Stimulated activated CD4-positive, alpha-beta T cell treated with anti-CD3 and anti-CD28 coated beads, TNF-alpha, amount 100 ng/mL, for 4 hours (primary cell): ENCODE measurements around the gene SPI1.
"Not testable (repeated sequence)": the region's sequence is repeated elsewhere in the genome, so short reads cannot be mapped to it uniquely, and the experiment has no call there.

Experiments
- DNase-seq, 3 experiments: peaks; one replicate each; pipeline ENCODE4 v3.0.0-alpha.2; 2020; ENCODE audit warnings: low read depth in 3 of 3

SPI1 gene

GRCh38 chr11:47326198-47326597, 52.1 kb downstream of the SPI1 start:
- DNase-seq, result no peak

- no peak for DNase-seq
Observed at GRCh38 chr11:47325271-47326041, 52.9 kb downstream of the SPI1 start.

DNA sequence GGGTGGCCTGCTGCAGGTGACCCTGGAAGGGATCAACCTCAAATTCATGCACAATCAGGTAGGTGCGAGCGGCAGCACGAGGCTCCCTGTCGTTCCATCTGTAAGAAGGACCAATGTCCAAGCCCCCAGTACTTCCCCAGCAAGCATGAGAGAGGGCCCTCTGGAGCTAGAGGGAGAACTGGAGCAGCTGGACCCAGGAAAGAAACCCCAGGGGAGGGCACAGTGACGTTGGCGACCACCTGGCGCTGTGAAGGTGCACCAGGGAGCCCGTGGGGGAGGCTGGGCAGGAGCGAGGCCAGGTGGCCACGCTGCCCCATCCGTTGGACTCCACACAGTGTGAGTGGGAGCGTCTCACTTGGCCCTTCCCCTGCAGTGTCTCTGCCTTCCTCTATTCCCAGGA, 53.8 kb downstream of the SPI1 start:
- DNase-seq, result no peak

DNA sequence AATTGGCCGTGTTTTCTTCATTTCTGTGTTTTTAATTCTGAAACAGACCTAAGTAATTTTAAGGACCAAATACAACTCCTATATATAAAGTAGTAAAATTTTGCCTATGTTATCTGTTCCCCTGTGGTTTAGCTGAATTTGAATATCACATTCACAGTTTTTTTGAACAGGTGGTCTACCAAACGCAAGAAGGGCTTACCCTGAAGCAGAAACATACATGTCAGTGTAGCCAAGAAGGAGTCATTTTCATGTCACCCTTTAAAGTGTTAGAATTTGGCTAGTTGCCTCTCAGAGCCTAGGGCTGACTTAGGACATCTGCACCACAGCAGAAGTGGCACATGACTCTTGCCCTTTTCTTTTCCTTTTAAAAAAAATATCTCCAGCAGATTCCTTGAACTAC, 60.2 kb downstream of the SPI1 start:
- DNase-seq, result no peak

GRCh38 chr11:47317064-47317828, 61.1 kb downstream of the SPI1 start:
- DNase-seq, result no peak

DNA sequence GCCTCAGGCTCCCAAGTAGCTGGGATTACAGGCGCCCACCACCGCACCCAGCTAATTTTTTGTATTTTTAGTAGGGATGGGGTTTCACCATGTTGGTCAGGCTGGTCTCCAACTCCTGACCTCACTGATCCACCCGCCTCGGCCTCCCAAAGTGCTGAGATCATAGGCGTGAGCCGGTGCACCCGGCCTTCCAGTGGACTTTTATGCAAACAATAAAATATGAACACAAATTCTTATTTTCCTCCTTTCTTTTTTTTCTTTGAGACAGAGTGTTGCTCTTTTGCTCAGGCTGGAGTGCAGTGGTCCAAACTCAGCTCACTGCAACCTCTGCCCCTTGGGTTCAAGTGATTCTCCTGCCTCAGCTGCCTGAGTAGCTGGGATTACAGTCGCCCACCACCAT, 61.8 kb downstream of the SPI1 start:
- not testable (repeated sequence) for DNase-seq

DNA sequence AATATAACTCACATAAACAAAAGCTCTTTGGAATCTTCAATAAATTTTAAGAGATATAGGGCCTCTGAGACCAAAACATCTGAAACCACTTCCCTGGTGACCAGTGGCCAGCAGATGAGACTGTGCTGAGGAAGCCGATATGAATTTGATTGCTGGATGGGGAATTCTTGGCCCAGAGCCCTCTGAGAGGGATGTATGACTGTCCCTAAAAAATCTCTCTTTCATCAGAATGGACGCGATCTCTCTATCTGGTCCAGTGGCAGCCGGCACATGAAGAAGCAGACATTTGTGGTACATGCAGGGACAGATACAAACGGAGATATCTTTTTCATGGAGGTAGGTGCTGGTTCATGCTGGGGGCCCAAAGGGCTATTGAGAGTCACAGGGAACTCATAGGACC, 63.4 kb downstream of the SPI1 start:
- DNase-seq, result no peak

DNA sequence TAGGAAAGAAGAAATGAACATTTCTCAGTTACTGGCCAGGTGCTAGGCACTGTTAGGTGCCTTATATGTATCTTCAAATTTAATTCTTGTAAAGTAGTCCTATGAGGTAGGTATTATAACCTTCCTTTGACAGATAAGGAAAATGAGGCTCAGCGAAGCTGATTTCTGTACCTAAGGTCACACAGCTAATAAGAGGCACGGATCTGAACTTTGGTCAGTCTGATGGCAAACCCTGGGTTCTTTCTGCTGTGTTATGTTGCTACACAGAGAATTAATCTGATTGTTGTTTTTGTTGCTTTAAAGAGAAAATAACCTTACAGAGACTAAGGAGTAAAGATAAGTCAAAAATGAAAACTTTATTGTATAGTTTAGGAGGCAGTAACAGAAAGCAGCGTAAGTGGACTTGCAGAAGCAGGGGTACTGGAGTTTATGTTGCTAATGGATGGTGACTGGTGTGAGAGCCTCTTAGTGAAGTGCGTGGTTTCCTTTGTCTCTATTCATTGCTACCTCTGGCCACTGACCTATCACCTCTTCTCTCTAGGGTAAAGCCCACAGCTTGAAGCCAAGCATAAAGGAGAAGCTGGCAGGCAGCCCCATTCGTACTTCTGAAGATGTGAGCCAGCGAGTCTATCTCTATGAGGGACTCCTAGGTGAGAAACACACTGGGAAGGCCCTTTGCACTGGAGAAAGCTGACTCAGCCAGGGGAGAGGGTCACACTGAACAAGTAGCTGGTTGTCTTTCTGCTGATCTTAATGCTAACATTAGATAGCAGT, 70.1 kb downstream of the SPI1 start:
- no peak for DNase-seq

DNA sequence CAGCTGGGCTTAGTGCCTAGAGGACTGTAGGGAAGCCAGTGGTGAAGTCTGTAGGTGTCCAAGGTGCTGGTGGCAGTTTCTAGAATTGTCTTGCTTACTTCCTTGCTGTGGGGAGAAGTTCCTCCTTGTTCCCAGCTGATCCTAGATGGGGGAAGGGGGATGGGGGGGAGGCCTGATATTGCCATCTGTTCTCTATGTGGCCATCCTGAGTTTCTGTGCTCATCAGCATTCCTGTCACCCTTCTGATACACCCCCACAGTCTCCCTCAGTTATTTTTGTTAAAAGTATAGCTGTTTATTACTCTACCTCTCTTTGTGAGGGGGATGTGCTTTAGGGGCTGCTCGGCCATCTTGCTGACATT, 71.9 kb downstream of the SPI1 start:
- DNase-seq, result no peak

DNA sequence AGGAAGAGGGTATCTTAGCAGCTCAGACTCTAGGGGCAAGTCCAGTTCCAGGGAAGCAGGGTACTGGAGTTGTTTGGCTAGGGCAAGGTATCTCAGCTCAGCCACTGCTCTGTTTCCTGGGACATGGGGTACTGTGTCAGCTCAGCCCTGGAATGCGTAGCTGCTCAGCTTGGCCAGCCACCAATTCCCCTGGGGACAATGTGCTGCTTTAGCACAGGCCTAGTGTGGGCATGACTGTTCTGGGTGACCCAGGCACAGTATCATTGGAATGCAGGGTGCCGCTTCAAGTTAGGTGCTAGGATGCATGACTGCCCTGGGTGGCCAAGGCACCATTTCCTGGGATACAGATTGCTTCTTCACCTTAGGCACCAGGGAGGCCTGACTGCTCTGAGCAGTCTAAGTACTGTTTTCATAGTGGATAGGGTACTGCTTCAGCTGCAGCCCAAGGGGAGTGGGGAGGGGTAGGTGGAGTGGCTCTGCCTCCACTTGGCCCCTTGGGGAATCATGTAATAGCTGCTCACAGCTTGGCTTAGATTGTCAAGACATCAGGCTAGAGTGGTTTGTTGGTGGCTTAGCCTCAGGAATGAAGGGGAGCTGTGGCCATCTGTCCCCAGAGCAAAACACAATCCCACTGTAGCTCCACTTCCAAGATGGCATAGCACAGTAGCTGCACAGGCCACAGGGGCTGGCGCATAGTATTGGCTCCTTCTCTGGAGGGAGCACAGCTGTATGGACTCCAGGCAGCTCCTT, 72.4 kb downstream of the SPI1 start:
- no peak for DNase-seq
